ENCODE data around the gene TRIP10.

DNA sequence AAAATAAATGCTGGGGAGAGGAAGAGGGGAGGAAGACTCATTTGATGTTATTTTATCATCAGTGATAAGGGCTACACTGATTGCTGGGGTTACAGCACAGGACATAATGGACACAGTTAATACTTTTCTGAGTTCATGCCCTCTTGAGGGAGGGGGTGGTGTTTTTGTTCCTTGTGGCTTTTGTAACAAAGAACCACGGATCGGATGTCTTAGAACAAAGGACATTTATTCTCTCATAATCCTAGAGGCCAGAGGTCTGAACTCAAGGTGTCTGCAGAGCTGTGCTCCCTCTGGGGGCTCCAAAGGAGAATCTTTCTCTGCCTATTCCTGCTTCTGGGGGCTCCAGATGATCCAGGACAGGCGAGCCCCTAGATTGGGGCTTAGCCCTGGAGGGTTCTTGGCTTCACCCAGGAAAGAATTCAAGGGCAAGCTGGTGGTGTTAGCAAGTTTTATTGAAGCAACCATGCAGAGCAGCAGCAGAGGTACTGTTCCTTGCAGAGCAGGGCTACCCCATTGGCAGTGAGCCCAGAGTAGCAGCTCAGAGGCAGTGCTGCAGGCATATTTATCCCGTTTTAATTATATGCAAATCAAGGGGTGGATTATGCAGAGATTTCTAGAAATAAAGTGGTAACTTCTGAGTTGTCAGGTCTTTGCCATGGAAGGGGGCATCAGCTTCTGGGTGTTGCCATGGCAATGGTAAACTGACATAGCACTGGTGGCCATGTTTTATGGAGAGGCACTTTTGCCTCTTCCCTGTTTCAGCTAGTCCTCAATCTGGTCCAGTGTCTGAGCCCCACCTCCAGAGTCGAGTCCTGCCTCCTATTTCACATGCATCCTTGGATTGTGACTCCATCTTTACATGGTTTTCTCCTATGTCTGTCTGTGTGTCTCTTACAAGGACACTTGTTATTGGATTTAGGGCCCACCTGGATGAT, 51.0 kb downstream of the TRIP10 start:
- TF ChIP-seq, protein P1, sequence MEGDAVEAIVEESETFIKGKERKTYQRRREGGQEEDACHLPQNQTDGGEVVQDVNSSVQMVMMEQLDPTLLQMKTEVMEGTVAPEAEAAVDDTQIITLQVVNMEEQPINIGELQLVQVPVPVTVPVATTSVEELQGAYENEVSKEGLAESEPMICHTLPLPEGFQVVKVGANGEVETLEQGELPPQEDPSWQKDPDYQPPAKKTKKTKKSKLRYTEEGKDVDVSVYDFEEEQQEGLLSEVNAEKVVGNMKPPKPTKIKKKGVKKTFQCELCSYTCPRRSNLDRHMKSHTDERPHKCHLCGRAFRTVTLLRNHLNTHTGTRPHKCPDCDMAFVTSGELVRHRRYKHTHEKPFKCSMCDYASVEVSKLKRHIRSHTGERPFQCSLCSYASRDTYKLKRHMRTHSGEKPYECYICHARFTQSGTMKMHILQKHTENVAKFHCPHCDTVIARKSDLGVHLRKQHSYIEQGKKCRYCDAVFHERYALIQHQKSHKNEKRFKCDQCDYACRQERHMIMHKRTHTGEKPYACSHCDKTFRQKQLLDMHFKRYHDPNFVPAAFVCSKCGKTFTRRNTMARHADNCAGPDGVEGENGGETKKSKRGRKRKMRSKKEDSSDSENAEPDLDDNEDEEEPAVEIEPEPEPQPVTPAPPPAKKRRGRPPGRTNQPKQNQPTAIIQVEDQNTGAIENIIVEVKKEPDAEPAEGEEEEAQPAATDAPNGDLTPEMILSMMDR (conservative IDR thresholded peaks at IDR 0.05; ENCODE audit: low read depth, low read length), result no peak
- TF ChIP-seq, protein P2, sequence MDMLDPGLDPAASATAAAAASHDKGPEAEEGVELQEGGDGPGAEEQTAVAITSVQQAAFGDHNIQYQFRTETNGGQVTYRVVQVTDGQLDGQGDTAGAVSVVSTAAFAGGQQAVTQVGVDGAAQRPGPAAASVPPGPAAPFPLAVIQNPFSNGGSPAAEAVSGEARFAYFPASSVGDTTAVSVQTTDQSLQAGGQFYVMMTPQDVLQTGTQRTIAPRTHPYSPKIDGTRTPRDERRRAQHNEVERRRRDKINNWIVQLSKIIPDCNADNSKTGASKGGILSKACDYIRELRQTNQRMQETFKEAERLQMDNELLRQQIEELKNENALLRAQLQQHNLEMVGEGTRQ (IDR thresholded peaks at IDR 0.05; ENCODE audit: low read depth, low read length), result no peak
- TF ChIP-seq POLR2A (IDR thresholded peaks at IDR 0.05; ENCODE audit: low read depth, low read length), result no peak
- TF ChIP-seq MXI1 (IDR thresholded peaks at IDR 0.05; ENCODE audit: borderline replicate concordance, low read depth, low read length), result no peak
- TF ChIP-seq, protein P3, sequence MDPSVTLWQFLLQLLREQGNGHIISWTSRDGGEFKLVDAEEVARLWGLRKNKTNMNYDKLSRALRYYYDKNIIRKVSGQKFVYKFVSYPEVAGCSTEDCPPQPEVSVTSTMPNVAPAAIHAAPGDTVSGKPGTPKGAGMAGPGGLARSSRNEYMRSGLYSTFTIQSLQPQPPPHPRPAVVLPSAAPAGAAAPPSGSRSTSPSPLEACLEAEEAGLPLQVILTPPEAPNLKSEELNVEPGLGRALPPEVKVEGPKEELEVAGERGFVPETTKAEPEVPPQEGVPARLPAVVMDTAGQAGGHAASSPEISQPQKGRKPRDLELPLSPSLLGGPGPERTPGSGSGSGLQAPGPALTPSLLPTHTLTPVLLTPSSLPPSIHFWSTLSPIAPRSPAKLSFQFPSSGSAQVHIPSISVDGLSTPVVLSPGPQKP (IDR thresholded peaks at IDR 0.05; ENCODE audit: borderline replicate concordance, low read depth, low read length), result no peak
- no peak for TF ChIP-seq MAZ (IDR thresholded peaks at IDR 0.05; ENCODE audit: borderline replicate concordance, low read depth, low read length)
- TF ChIP-seq CEBPB (IDR thresholded peaks at IDR 0.05; ENCODE audit: low read depth, low read length), result no peak
- no peak for TF ChIP-seq RAD21 (IDR thresholded peaks at IDR 0.05; ENCODE audit: low read length)
- no peak for TF ChIP-seq CHD1 (IDR thresholded peaks at IDR 0.05; ENCODE audit: low read depth, low read length)
- TF ChIP-seq RFX5 (IDR thresholded peaks at IDR 0.05; ENCODE audit: low read depth, low read length), result no peak
- no peak for TF ChIP-seq BHLHE40 (IDR thresholded peaks at IDR 0.05; ENCODE audit: low read depth, low read length)
- no peak for TF ChIP-seq RCOR1 (IDR thresholded peaks at IDR 0.05; ENCODE audit: insufficient replicate concordance, low read length)
- TF ChIP-seq NFE2L2 (IDR thresholded peaks at IDR 0.05; ENCODE audit: low read depth, low read length), result no peak
